PFSK-1 (cell line): ENCODE results near the gene KCNH8.

Experiments used
- POLR2AphosphoS5 ChIP-seq: IDR thresholded peaks from 2 replicates; pipeline ENCODE4 v1.6.1; 2012; ENCODE audit warnings: low read depth, mild to moderate bottlenecking, control low read depth, low read length, moderate library complexity
- TAF1 ChIP-seq: IDR thresholded peaks from 2 replicates; pipeline ENCODE4 v1.6.1; 2012; ENCODE audit warnings: low read length, control low read depth, borderline replicate concordance; ENCODE audit not compliant: insufficient read depth

GRCh38 chr3:19543212-19543841 is 395.0 kb downstream of the KCNH8 start:
- TF ChIP-seq POLR2AphosphoS5: no peak
- TF ChIP-seq TAF1: no peak
